ENCODE results near the gene KIAA1217.

The KIAA1217 gene

DNA sequence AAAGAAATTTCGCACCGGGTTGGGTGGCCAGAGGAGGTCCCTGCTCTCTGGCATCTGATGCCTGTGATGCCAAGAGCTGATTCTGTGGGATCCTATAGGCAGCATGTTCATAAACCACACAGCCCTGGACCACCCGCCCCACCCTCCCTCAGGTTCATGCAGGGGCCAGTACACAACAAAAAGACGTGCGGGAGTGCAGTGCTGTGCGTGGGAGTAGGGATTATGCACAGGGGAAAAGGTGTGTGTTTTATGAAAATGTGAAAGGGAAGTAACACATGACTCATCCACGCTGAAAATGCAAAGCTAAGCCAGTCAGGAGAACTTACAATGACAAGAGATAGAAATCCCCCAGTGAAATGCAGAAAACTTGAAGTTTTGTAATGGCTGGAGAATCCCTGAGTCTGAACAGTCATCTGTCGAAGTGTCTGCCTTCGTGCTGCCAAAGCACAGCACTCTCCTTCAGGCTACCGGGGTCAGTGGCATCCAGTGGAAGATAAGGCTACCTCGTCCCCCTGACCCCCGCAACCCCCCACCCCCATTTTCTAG is 1.1 kb downstream of the KIAA1217 start:
- no peak for DNase-seq

DNA sequence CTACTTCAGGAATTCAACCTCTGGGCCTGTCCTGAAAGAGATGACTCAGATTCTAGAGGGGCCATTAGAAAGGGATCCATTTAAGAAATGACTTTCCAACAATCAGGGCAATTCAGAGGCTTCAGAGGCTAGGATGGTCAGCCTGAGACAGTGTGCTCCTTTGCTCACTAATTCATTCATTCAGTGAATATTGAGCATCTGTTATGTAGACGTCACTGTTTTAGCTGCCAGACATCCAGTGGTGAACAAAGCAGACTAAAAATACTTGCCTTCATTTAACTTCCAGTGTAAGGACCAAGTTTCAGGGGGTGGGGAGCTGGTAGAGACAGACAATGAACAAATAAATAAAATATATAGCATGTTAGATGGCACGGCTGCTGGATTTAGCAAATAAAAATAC is 1.6 kb downstream of the KIAA1217 start:
- DNase-seq = no peak

DNA sequence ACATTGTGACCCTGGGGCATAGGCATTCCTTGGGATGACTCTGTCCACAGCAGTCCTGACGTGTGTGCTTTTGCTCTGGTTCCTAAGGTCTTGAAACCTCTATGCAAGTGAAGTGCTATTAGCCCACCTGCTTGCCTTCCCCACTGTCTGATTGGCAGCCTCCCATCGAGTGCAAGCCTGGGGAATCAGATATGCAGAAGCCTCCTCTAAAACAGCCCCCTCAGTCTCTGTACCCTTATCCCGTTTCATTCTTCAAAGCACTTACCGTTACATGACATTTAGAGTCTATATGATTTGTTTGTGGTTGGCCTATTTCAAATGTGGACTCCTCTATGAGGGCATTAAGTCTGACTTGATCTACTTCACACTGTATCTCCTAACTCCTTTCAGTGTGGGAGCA is 4.3 kb downstream of the KIAA1217 start:
- no peak for DNase-seq

DNA sequence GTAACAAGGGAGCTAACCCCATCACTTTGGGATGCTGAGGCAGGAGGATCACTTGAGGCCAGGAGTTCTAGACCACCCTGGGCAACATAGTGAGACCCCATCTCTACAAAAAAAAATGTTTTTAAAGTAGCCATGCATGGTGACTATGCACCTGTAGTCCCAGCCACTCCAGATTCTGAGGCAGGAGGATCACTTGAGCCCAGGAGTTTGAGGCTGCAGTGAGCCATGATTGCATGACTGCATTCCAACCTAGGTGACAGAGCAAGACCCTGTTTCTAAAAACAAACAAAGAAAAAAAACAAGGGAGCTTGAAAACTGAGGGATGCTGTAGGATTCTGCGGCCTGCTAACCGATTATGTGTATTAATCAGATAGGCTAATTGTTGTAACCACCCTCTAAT is 4.9 kb downstream of the KIAA1217 start:
- no peak for DNase-seq

DNA sequence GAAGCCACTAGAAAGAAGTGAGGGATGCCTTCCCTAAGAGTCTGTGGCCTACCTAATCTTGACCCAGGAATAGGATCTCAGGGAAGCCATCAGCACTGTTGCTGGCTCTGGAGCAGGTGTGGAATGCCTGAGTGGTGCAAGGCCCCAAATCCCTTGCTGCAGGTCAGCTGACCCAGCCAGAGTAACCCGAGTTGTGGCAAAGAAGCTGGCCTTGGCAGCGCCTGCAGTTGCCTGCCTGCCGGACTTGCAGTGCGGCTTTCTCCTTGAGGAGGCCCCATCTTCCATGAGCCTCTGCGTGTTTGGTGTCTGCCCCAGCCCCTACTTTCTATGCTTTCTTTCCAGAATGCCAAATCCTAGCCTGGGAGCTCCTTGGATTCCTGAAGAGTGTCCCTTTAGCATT is 5.8 kb downstream of the KIAA1217 start:
- no peak for DNase-seq

DNA sequence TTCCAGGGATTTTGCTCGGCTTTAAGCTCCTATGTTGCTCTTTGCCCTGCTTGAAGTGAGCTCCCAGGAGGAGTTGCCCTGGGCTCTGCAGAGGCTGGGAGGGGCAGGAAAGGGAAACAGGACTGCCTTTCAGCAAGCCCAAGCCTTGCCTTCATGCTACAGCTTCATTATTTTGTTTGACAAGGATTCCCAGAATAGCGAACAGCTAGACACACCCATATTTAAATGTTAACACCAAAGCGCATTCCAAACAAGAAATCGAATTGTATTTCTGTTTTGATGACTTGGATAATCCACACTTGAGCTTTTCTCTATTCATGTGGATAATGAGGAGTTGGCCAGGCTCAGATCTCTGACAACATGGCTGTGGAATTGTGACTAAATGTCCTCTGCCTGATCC is 6.3 kb downstream of the KIAA1217 start:
- DNase-seq = no peak

DNA sequence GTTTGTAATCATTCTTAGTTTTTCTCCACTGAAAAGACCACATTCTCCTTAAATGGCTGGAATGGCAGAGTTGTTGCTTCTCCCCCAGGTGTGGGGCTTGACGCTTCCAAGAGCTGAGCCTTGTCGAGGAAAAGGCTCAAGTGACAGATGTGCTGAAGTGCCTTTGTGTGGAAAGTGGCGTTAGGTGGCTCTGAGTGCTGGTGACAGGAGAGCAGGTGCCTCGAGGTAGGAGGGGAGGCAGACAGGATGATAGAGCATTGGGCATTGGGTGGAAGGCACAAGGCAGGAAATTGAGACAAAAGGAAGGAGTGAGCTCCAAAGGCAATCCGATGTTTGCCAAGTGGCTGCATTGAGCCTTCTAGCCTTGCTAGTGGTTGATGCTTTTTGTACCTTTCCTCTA is 6.7 kb downstream of the KIAA1217 start:
- no peak for DNase-seq

DNA sequence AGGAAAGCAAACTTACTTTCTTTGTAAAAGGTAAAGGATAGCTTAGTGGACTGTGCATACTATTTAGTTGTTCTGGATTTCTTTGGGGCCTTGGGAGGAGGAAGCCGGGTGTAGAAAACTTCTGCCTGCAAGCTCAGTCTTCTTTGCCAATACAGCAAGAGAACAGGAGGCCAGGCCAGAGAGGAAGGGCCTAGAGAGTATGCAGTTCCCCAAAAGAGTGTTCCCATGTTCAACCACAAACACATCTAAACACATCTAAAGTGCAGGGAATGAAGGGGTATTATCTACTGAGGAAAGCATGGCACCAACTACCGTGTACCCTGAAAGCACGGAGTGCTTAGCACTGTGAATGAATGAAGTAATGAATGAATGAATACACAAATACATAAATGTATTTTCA is 11.0 kb downstream of the KIAA1217 start:
- DNase-seq = no peak

DNA sequence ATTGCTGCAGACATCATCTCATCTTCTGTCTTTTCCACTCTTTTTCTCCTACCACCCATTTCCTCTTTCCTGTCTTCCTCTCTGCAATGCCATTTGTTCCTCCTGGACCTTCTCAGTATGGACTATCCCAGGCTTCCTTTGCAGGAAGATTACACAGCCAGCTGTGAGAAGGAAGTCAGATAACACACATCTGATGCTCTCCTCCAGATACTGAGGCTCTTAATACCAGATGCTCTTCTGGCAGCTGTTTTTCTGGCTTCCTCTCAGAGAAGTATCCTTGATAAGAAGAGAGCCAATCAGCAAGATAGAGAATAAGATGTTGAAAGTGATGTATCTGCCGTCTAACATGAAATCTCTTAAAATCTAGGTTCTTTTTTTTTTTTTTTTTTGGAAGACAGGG is 14.4 kb downstream of the KIAA1217 start:
- DNase-seq = no peak

DNA sequence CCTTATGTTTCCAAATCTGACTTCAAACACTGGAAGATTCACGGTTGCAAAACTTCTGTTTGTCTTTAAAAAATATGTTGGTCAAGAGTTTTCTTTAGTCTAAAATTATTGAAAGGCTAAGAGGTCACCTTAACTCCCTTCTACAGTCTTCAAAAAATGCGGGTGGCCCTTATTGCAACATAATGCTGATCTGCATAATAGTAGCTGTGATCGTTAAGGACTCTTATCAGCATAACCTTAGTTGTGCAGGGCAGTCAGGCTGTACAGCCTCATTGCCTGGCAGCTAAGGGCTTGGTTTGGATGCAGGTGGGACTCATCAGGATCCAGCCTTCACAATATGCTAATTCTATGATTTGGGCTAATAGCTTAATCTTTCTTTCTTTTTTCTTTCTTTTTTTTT is 15.0 kb downstream of the KIAA1217 start:
- no peak for DNase-seq

DNA sequence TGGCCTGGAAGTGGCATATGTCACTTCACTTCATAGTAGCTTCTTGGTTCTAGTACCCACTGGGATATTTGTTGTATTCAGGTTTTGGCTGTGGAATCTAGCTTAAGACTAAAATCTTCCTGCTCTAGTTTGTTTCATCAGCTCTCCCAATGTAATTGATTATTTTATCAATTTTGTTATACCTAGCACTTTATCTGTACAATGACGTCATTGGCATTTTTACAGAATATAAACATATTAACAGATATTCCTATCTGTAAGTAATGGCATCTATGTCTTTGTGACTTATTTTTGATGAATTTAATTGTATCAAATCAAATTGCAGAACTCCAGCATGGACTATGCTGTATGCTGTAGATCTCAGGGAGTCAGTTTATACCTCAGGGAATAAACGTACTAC is 19.7 kb downstream of the KIAA1217 start:
- no peak for DNase-seq

DNA sequence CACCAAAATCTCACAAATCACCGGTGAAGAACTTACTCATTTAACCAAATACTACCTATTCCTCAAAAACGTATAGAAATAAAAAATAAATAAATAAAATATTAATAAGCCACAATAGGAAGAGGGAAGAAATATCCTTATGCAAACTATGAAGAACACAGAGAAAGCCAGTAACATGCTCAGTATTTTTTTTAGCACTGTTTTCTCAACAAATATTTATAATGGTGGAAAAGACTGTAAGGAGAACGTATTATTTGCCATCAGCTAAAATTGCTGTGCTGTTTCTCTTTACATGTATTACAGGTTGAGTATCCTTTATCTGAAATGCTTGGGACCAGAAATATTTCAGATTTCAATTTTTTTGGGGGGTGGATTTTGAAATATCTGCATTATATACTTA is 21.0 kb downstream of the KIAA1217 start:
- DNase-seq = no peak

DNA sequence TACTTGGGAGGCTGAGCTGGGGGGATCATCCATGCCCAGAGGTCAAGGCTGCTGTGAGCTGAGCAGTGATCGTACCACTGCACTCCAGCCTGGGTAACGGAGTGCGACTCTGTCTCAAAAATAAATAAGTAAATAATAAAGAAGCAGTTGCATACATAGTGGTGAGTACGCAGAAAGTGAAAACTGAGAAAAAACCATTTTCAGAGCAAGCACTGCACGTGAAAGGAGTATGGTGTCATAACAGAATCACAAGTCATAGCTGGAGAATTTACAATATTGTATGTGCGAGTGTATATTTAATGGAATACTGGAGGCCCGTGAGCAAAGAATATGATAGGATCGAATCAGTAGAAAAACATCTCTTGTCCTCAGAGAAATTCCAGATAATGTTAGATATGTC is 22.3 kb downstream of the KIAA1217 start:
- DNase-seq = no peak

DNA sequence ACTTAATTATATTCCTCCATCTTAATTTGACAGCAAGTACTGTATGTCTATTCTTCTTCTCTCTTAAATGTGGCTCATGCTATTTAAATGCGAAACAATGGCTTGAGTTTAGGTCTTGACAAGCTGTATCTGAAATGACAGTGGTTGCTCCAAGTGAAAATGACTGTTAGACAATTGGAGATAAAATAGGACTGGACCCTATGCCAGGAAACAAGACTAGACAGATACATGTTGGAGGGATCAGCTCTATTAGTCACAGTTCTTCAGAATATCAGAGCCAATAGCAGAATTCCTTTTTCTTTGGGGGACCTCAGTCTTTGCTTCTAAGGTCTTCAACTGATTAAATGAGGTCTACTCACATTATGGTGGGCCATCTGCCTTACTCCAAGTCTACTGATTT is 25.8 kb downstream of the KIAA1217 start:
- no peak for DNase-seq

DNA sequence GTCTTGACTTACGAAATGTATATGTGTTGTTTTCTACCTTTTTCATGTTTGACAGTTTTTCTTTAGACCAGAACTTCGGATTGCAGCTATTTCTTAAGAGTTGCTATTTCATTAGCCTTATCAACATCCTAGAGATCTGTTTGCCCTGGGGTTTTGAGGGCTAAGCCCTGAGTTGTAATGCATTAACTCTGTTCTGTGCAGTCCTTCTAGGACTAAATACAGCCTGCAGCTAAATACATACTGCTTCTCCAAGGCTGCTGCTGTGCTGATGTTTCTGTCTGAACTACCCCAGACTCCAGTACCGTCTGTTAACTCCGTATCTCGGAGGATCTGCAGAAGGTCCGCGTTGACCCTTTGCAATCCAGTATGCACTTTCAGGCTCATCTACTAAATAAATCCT is 26.5 kb downstream of the KIAA1217 start:
- DNase-seq = no peak

DNA sequence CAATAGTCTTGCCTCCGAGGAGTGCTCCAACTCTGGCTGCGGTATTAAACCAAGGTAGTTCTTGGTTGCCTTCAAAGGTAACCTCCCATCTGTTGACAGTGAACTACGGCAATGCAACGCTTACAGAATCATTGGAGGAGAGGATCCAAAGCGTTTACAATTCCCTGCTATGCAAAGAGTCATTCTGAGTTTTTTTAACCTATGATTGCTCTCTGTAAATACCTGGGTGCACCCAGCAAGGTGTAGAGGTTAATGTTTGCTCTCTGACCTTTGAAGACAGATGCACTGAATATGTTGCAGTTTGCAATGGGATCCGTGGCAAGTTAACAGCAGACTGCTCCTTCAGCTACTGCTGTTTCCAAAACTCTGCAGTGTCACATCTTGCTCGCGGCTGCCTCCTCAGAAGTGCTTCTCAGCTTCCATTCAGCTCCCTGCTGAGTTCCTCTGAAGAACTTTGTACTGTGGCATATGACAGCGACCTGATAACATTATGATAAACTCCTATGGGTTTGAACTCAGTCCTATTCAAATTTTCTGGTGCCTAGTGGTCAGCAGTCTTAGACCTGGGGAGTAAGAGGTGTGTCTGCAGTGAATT is 29.0 kb downstream of the KIAA1217 start:
- DNase-seq = no peak

DNA sequence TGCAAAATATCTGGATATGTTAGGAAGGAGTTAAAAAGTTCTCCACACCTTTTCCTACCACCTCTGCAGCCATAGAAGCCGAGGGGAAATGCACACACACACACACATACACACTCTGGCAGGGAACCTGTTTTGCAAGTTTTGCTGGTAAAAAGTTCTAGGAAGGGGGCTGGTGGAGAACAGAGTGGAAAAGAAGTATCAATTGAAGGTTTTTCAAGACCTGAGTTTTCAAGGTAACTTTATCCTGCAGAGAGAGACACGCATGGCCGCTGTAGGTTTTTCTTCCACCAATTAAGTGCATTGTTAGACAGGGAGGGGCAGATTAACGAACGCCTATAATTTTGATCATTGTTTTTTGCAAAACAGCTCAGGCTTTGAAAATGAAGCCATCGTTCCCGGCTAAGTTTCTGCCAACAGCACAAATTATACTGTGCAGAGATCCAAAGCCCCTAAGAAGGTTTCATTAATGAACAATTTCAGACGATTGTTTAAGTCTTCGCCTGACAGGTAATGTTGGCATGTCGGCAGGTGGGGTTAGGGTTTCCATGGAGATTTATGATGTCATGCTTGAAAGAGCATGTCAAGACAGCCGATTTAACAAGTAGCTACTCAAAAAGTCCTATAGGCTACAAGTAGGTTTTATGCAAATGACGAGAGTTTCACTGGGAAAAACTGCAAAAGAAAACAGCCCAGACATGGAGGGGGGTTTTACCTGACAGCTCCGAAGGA is 29.7 kb downstream of the KIAA1217 start:
- no peak for DNase-seq

DNA sequence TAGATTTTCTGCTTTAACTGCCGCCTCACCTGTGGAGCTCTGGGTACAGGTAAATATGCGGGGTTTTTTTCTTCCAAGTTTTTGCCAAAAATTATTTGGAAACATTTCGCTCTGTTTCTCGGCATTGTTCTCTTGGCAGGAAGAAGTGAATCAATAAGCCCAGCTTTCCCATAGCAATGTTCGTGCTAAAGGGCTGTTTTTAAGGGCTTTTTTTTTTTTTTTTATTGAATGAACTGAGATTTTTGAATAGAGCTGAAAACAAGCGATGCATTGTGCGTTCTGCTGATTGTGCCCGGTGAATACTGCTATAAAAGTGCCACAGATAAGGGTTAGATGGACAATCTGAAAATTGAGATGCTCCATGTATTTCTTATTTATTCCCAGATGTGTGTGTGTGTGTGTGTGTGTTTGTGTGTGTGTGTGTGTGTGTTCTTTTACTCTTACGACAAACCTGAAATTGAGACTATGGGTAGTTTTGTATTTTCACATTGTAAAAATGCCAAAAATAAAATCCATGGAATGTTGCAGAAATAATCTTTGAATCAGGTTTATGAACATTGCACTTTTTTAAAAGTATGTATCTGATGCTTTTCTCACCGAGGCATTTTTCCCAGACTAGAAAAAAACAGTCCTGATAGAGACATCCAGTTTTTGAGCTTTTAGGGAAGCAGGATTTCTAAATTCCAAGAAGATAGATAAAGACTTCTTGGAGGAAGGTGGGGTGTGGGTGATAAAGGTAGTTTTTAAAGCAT is 30.5 kb downstream of the KIAA1217 start:
- DNase-seq = no peak

DNA sequence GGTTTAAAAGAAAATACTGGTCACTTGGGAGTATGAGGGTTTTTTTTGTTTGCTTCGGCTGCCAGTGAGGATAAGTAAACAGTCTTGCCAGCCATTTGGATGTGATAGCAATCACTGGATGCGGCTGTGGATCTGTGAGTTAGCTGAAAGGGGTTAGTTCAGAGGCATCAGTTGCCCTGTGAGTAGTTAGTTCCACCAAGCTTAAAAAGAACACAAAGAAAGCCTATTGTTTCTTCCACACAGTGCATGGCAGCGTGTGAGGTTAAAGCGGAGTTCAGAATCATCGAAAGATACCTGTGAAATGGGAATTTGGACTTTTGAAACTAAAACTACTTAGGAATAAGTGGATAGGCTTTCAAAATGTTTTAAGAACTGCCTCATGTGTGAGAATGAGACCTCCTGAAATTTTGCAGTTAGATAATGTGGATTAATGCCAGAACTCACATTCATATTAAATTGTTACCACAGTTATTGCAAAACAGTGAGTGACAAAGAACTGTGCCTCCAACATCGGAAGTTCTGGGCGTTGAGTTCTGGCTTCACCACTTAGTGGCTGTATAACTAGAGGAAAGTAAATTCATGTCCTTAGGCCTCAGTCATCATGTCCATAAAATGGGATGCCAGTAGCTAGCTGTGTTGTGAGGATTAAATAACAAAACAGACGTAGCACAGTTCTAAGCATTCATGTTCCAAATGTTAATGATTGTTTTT is 31.3 kb downstream of the KIAA1217 start:
- no peak for DNase-seq

DNA sequence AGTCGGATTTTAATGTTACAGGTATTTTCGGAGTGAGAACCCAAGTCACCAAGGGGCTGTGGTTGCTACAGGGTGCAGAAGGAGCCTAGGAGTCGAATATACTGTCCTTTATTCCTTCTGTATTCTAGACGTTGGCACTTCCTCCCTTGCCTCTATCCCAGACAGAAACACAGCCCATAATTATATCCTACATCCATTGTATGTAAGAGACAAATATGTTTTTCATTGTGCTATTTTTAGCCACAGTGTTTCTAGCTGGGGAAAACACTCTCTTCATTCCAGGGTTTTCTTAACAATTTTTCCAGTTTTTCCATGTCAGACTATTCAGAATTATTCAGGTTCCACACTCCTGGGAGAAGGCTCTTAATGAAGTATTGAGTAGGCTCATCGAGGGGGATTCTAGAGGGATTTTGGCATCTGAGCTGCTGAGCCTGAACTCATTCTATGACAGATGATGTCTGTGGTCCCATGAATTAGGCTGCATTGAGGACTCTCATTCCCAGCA is 32.6 kb downstream of the KIAA1217 start:
- DNase-seq = no peak

DNA sequence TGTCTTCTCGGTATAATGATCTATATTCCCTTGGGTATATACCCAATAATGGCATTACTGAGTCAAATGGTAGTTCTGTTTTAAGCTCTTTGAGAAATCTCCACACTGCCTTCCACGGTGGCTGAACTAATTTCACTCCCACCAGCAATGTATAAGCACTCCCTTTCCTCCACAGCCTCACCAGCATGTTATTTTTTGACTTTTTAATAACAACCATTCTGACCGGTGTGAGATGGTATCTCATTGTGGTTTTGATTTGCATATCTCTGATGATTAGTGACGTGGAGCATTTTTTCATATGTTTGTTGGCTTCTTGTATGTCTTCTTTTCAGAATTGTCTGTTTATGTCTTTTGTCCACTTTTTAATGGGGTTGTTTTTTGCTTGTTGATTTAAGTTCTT is 33.6 kb downstream of the KIAA1217 start:
- DNase-seq = no peak

DNA sequence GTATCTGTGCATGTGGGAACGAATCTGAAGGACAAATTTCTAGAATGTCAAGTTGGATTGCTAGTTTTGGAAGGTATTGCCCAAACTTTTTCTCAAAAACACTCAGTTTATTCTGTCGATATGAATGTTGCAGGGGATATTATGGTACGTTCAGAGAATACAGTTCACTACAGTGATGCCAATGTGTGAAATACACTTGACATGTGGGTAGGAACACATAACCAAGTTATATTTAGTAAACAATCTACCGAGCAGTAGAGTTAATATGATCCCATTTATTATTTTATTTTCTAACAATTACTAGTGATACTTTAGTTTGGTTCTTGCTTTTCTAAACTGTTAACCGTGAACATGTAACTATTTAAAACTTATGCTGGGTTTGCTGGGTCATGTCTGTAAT is 37.4 kb downstream of the KIAA1217 start:
- no peak for DNase-seq

DNA sequence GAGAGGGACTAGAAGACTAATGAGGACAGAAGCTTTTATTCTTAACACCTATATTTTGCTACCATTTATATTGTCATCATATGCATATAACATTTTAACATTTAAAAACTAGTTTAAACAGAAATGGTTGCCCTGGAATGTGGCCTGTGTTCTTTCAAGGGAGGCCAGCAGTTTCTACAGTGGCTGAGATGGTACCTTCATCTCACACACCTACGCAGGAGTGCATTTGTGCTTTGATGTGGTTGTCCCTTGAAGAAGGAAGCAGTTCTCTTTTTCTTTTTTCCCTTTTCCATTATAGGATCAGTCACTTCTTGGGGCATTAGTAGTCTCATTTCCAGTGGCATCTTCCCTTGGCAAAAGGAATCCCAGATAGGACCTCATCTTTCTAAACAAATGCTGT is 38.9 kb downstream of the KIAA1217 start:
- DNase-seq = no peak
